ENCODE results near the gene LETM1.

LETM1 gene

GRCh38 chr4:1871471-1872021 lies 15.6 kb upstream of the LETM1 start:
- DNase-seq, result no peak

GRCh38 chr4:1870578-1871443 lies 14.9 kb upstream of the LETM1 start, which contains the start of gene NSD2:
Gene NSD2, plus strand, starts transcription at chr4:1871393. Its CDS starts 29,262 bp downstream, at chr4:1900655.
- DNase-seq, result peak; percentile 98

- DNase-seq, result peak; percentile 91
Measured at GRCh38 chr4:1870328-1870577, 14.3 kb upstream of the LETM1 start.

- DNase-seq, result no peak
Measured at GRCh38 chr4:1869530-1870327, 13.8 kb upstream of the LETM1 start.

GRCh38 chr4:1868912-1869311 lies 13.0 kb upstream of the LETM1 start:
- no peak for DNase-seq

- no peak for DNase-seq
Measured at GRCh38 chr4:1868293-1868692, 12.3 kb upstream of the LETM1 start.

- no peak for DNase-seq
Measured at GRCh38 chr4:1866189-1866661, 10.3 kb upstream of the LETM1 start.

GRCh38 chr4:1864076-1865008 lies 8.4 kb upstream of the LETM1 start:
- DNase-seq, result no peak

- no peak for DNase-seq
Measured at GRCh38 chr4:1863297-1864033, 7.5 kb upstream of the LETM1 start.

- DNase-seq, result no peak
Measured at GRCh38 chr4:1862961-1863296, 7.0 kb upstream of the LETM1 start.

GRCh38 chr4:1862055-1862911 lies 6.3 kb upstream of the LETM1 start:
- DNase-seq, result peak; percentile 70

GRCh38 chr4:1859389-1859753 lies 3.4 kb upstream of the LETM1 start:
- DNase-seq, result no peak

- DNase-seq, result no peak
Measured at GRCh38 chr4:1857931-1858330, 2.0 kb upstream of the LETM1 start.

- no peak for DNase-seq
Measured at GRCh38 chr4:1856943-1857699, 1.2 kb upstream of the LETM1 start.

GRCh38 chr4:1855333-1856070 lies 454 bp downstream of the LETM1 start:
- peak; percentile 68 for DNase-seq

GRCh38 chr4:1854752-1855151 lies 1.2 kb downstream of the LETM1 start:
- no peak for DNase-seq

- DNase-seq, result no peak
Measured at GRCh38 chr4:1852904-1853623, 2.9 kb downstream of the LETM1 start.

- DNase-seq, result no peak
Measured at GRCh38 chr4:1851575-1852410, 4.2 kb downstream of the LETM1 start.

Data from activated CD8-positive, alpha-beta memory T cell treated with anti-CD3 and anti-CD28 coated beads, Interleukin-2, amount 50 U/mL, for 48 hours (primary cell).